Smooth muscle cell (in vitro differentiated cells): Measurements from ENCODE around the gene PIGZ. TPM values are rescaled to one million over a fixed set of nuclear protein-coding genes. Genes with fewer than 3 reads are reported as not detected.

Source experiments
- DNase-seq: peaks from one replicate; lab custom pipeline; 2025; ENCODE audit not compliant: unreplicated experiment; lab: John Stamatoyannopoulos, UW
- H2AFZ ChIP-seq: fragments of 200-600 bp; sonication (generic); 2 replicates; pipeline ENCODE4 v1.6.0; 2016; ENCODE audit warnings: antibody characterized with exemption, low read depth, mild to moderate bottlenecking
- H3F3A ChIP-seq: fragments of 200-600 bp; sonication (generic); 2 replicates; pipeline ENCODE4 v1.6.0; 2017; ENCODE audit warnings: antibody characterized with exemption, low read depth
- H3K27ac ChIP-seq: fragments of 200-600 bp; sonication (generic); 2 replicates; pipeline ENCODE4 v1.5.1; 2016; ENCODE audit warnings: low read depth, mild to moderate bottlenecking
- H3K27me3 ChIP-seq: fragments of 200-600 bp; sonication (generic); 2 replicates; pipeline ENCODE4 v1.6.1; 2016; ENCODE audit warnings: low read depth, mild to moderate bottlenecking
- H3K36me3 ChIP-seq: fragments of 200-600 bp; sonication (generic); 2 replicates; pipeline ENCODE4 v1.5.1; 2016; ENCODE audit warnings: low read depth
- H3K4me1 ChIP-seq: fragments of 200-600 bp; sonication (generic); 2 replicates; pipeline ENCODE4 v1.5.1; 2016; ENCODE audit warnings: low read depth
- H3K4me2 ChIP-seq: fragments of 200-600 bp; sonication (generic); 2 replicates; pipeline ENCODE4 v1.6.0; 2016; ENCODE audit warnings: mild to moderate bottlenecking
- H3K4me3 ChIP-seq: fragments of 200-600 bp; sonication (generic); 2 replicates; pipeline ENCODE4 v1.5.1; 2016; ENCODE audit warnings: mild to moderate bottlenecking
- H3K79me2 ChIP-seq: fragments of 200-600 bp; sonication (generic); 2 replicates; pipeline ENCODE4 v1.6.0; 2016; ENCODE audit warnings: low read depth, mild to moderate bottlenecking
- H3K9ac ChIP-seq: fragments of 200-600 bp; sonication (generic); 2 replicates; pipeline ENCODE4 v1.6.0; 2016; ENCODE audit warnings: low read depth
- H3K9me3 ChIP-seq: fragments of 200-600 bp; sonication (generic); replicated peaks from 2 replicates; pipeline ENCODE4 v1.5.1; 2016; ENCODE audit warnings: low read depth
- H4K20me1 ChIP-seq: fragments of 200-600 bp; sonication (generic); 2 replicates; pipeline ENCODE4 v1.6.0; 2016; ENCODE audit warnings: low read depth
- WGBS: methylation state at CpG from one replicate; pipeline ENCODE4 v1.1.7; 2016; ENCODE audit warnings: low lambda C conversion rate; 5-methylcytosine and 5-hydroxymethylcytosine counted together
- polyA plus RNA-seq: library from polyadenylated mRNA; unstranded; fragments of >200 nt; fragmentation: Nextera tagmentation; extraction: Ambion mirVana; gene quantifications from 2 replicates; pipeline ENCODE4 v1.2.1, GENCODE V29; 2016
- total RNA-seq: library from RNA; depleted of rRNA; stranded (reverse); fragments of >200 nt; gene quantifications from 2 replicates; pipeline ENCODE4 v1.2.3, GENCODE V29; 2014
- TF ChIP-seq, protein P1 (sequence below): fragments of 200-600 bp; sonication (generic); IDR thresholded peaks from 2 replicates; pipeline ENCODE4 v1.5.1; 2017; ENCODE audit warnings: borderline replicate concordance, mild to moderate bottlenecking, antibody characterized with exemption; ENCODE audit not compliant: insufficient read depth, poor library complexity, severe bottlenecking

The PIGZ gene
- total and polyA plus RNA-seq, 2 experiments from 2014 or later = 2.6 to 3.0 TPM

DNA sequence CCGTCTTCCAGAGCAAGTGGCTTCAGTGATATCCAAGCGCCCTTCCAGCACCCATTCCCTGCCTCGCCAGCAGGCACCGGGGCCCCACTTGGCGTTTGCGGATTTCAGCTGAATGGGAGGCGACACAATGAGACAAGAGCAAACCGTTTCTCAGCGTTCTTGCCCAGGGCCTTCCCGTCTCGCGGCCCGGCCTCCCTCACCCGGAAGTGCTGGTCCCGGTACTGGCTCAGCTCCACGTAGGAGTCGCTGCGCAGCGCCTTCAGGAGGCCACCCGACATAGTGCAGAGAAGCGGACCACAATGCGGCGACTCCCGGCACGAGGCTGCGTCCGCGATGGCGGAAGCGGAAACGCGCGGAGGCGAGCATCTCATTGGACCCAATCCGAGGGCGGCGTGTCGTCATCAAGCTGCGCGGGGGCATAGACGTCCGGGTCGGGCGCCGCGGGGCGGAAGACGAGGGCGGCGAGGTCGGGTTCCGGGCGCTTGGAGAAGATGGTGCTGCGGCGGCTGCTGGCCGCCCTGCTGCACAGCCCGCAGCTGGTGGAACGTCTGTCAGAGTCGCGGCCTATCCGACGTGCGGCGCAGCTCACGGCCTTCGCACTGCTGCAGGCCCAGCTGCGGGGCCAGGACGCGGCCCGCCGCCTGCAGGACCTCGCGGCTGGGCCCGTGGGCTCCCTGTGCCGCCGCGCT lies 26.3 kb downstream of the PIGZ start, which contains the start of gene NCBP2:
NCBP2 (minus strand) TSS at position 303 of the 689 bp plus-strand sequence; CDS start at position 278, 25 bp downstream.
- DNase-seq = peak; percentile 95
- H3K4me2 ChIP-seq = peak within 1 kb of the TSS; percentile 92
- peak within 1 kb of the TSS; percentile 4 for H2AFZ ChIP-seq
- TF ChIP-seq, protein P1, sequence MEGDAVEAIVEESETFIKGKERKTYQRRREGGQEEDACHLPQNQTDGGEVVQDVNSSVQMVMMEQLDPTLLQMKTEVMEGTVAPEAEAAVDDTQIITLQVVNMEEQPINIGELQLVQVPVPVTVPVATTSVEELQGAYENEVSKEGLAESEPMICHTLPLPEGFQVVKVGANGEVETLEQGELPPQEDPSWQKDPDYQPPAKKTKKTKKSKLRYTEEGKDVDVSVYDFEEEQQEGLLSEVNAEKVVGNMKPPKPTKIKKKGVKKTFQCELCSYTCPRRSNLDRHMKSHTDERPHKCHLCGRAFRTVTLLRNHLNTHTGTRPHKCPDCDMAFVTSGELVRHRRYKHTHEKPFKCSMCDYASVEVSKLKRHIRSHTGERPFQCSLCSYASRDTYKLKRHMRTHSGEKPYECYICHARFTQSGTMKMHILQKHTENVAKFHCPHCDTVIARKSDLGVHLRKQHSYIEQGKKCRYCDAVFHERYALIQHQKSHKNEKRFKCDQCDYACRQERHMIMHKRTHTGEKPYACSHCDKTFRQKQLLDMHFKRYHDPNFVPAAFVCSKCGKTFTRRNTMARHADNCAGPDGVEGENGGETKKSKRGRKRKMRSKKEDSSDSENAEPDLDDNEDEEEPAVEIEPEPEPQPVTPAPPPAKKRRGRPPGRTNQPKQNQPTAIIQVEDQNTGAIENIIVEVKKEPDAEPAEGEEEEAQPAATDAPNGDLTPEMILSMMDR = peak; percentile 40
- peaks cover 4% of the 10 kb centered on the region for H4K20me1 ChIP-seq
- peaks cover 7% of the 10 kb centered on the region for H3F3A ChIP-seq
- H3K9me3 ChIP-seq = no peaks in the 10 kb centered on the region
- no peaks in the 10 kb centered on the region for H3K27me3 ChIP-seq
- WGBS = under 1% methylated on average over 77 of the region's 77 CpGs
- H3K4me1 ChIP-seq = peaks cover 6% of the 10 kb centered on the region
- peak within 1 kb of the TSS; percentile 91 for H3K27ac ChIP-seq
- H3K36me3 ChIP-seq = peaks cover 9% of the 10 kb centered on the region
- peak within 1 kb of the TSS; percentile 90 for H3K9ac ChIP-seq
- H3K4me3 ChIP-seq = peak within 1 kb of the TSS; percentile 72
- peaks cover 53% of the 10 kb centered on the region for H3K79me2 ChIP-seq

- Histone ChIP-seq H3K4me2 (peak overlapping the region; percentile 92), H3K79me2 (peaks cover 53% of the 10 kb centered on the region), H3K36me3 (peaks cover 13% of the 10 kb centered on the region), H4K20me1 (peaks cover 4% of the 10 kb centered on the region), H2AFZ (peak overlapping the region; percentile 4), H3K27me3 (no peaks in the 10 kb centered on the region), H3K4me3 (peak overlapping the region; percentile 72), H3K4me1 (peaks cover 6% of the 10 kb centered on the region), H3F3A (peaks cover 11% of the 10 kb centered on the region), H3K27ac (peak overlapping the region; percentile 91), H3K9me3 (no peaks in the 10 kb centered on the region), H3K9ac (peak overlapping the region; percentile 90)
- 2% methylated on average over 31 of the region's 31 CpGs for WGBS
- TF ChIP-seq, protein P1 = no peak
- peak; percentile 51 for DNase-seq
These were observed 26.9 kb downstream of the PIGZ start for GRCh38 chr3:196941729-196942225.

DNA sequence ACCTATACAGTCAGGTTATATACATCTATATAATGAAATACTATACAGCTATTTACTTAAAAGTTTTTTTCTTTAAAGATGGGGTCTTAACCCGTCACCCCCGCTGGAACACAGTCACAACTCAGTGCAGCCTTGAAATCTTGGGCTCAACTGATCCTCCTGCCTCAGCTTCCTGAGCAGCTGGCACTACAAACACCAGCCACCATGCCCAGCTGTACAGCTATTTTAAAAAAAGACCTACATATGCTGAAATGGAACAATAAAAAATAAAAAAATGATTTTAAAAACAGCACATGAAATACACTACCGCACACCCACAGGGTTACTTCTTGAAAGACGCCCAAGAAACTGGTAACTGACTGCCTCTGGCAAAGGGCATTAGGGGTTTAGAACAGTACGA lies 30.1 kb downstream of the PIGZ start:
- Histone ChIP-seq H2AFZ (no peak overlapping the region), H3K36me3 (peaks cover 27% of the 10 kb centered on the region), H3K79me2 (peaks cover 50% of the 10 kb centered on the region), H3K9ac (no peak overlapping the region), H3K4me1 (peaks cover 3% of the 10 kb centered on the region), H3K27me3 (no peaks in the 10 kb centered on the region), H3K27ac (no peak overlapping the region), H3K9me3 (no peaks in the 10 kb centered on the region), H3K4me2 (no peak overlapping the region), H3F3A (peaks cover 26% of the 10 kb centered on the region), H3K4me3 (no peak overlapping the region), H4K20me1 (peaks cover 4% of the 10 kb centered on the region)
- DNase-seq = no peak
- TF ChIP-seq, protein P1 = no peak
- 97% methylated on average over 5 of the region's 5 CpGs for WGBS

DNA sequence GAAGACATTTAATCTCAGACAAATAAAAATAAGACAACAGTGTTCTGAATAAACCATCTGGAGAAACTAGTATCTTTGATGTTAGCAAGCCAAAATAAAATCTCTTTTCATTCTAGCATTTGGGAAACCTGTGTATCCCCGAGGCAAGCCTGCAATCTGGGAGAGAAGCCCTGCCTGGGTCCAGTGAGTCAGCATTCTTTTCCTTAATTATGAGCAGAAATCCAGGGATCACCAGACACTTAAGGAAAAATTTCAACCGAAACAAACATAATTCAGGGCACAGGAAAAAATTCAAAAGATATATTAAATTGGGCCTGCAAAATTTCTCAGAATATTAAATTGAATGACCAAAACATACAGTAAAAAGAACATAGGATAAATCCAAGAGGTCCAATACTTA lies 30.5 kb downstream of the PIGZ start:
- peaks cover 26% of the 10 kb centered on the region for H3F3A ChIP-seq
- no peak overlapping the region for H3K4me2 ChIP-seq
- no peak overlapping the region for H3K4me3 ChIP-seq
- H3K36me3 ChIP-seq = peaks cover 27% of the 10 kb centered on the region
- peaks cover 45% of the 10 kb centered on the region for H3K79me2 ChIP-seq
- H3K27me3 ChIP-seq = no peaks in the 10 kb centered on the region
- H2AFZ ChIP-seq = no peak overlapping the region
- no peak overlapping the region for H3K9ac ChIP-seq
- 62% methylated on average over 2 of the region's 2 CpGs for WGBS
- no peaks in the 10 kb centered on the region for H3K4me1 ChIP-seq
- no peaks in the 10 kb centered on the region for H3K9me3 ChIP-seq
- DNase-seq = no peak
- peaks cover 4% of the 10 kb centered on the region for H4K20me1 ChIP-seq
- H3K27ac ChIP-seq = peak overlapping the region; percentile 33
- TF ChIP-seq, protein P1 = no peak
